Endothelial cell of umbilical vein (primary cell): ENCODE results near the gene DUS2. TPM values are rescaled to one million over a fixed set of nuclear protein-coding genes. Genes with fewer than 3 reads are reported as not detected.

Experiments used
- BruUV-seq: library from RNA; stranded (reverse); fragments of 400-500 nt; replicated peaks from 2 replicates; lab custom pipeline; 2021; lab: Mats Ljungman, UMichigan
- CTCF ChIA-PET: fragments of 300-600, 350-600 bp; sonication (Branson Sonifier 250); formaldehyde crosslinking; loops from one replicate; lab custom pipeline; 2021; ENCODE audit warnings: antibody characterized with exemption, inconsistent platforms; lab: Charles Lee
- POLR2A ChIA-PET: fragments of 300-600, 350-600 bp; sonication (Branson Sonifier 250); formaldehyde crosslinking; loops from one replicate; lab custom pipeline; 2021; ENCODE audit warnings: antibody characterized with exemption, inconsistent platforms; lab: Charles Lee
- DNase-seq: peaks from one replicate; pipeline ENCODE4 v3.0.0-alpha.2; 2011; ENCODE audit warnings: low read depth, low spot score
- FAIRE-seq: peaks from 2 replicates; lab custom pipeline; 2011; peaks lifted over from hg19 to GRCh38; lab: Jason Lieb, UNC
- H2AFZ ChIP-seq: 2 replicates; pipeline ENCODE4 v1.6.0; 2012; ENCODE audit warnings: low read depth, low read length, control low read depth, inconsistent platforms
- H3K27ac ChIP-seq: 2 replicates; pipeline ENCODE4 v1.5.1; 2011; ENCODE audit warnings: low read depth, mild to moderate bottlenecking, control low read depth, low read length, moderate library complexity; ENCODE audit not compliant: insufficient read depth
- H3K27me3 ChIP-seq, 2 experiments: 2 replicates each; pipeline versions ENCODE4 v1.6.0 to v1.6.1; 2011; ENCODE audit warnings: low read length in 2 of 2, mixed read lengths in 1 of 2; ENCODE audit not compliant: control insufficient read depth in 2 of 2, insufficient read depth in 2 of 2
- H3K36me3 ChIP-seq, 2 experiments: 2 replicates in 1 of 2; 3 replicates in 1 of 2; pipeline ENCODE4 v1.5.1; 2011; ENCODE audit warnings: low read length in 2 of 2, mild to moderate bottlenecking in 1 of 2, moderate library complexity in 1 of 2; ENCODE audit not compliant: control insufficient read depth in 2 of 2, insufficient read depth in 2 of 2; ENCODE audit errors: extremely low read depth in 1 of 2
- H3K4me1 ChIP-seq: 3 replicates; pipeline ENCODE4 v1.5.1; 2011; ENCODE audit warnings: mild to moderate bottlenecking, low read length; ENCODE audit not compliant: control insufficient read depth, insufficient read depth; ENCODE audit errors: extremely low read depth
- H3K4me2 ChIP-seq: 2 replicates; pipeline ENCODE4 v1.6.1; 2011; ENCODE audit warnings: low read length, control low read depth, mixed read lengths; ENCODE audit not compliant: insufficient read depth
- H3K4me3 ChIP-seq, 3 experiments: fragments of 200-600 bp in 1 of 3; sonication (generic), shearing (Covaris generic) in 1 of 3; replicated peaks in 1 of 3; 2 replicates each; pipeline ENCODE4 v1.5.1; 2011 to 2016; ENCODE audit warnings: control low read depth in 3 of 3, low read length in 3 of 3, mild to moderate bottlenecking in 2 of 3, inconsistent platforms in 1 of 3, low read depth in 1 of 3, moderate library complexity in 1 of 3; ENCODE audit not compliant: insufficient read depth in 1 of 3
- H3K79me2 ChIP-seq: 2 replicates; pipeline ENCODE4 v1.6.0; 2012; ENCODE audit warnings: low read length, inconsistent platforms; ENCODE audit not compliant: control insufficient read depth, insufficient read depth
- H3K9ac ChIP-seq: replicated peaks from 2 replicates; pipeline ENCODE3; 2011; ENCODE audit warnings: low read length, control low read depth; ENCODE audit not compliant: insufficient read depth; ENCODE audit errors: extremely low read depth
- H3K9me1 ChIP-seq: replicated peaks from 3 replicates; pipeline ENCODE4 v1.6.0; 2011; ENCODE audit warnings: mild to moderate bottlenecking, low read length; ENCODE audit not compliant: control insufficient read depth, insufficient read depth; ENCODE audit errors: extremely low read depth
- H3K9me3 ChIP-seq: replicated peaks from 2 replicates; pipeline ENCODE4 v1.5.1; 2012; ENCODE audit warnings: low read length, inconsistent platforms; ENCODE audit not compliant: control insufficient read depth, insufficient read depth
- H4K20me1 ChIP-seq: replicated peaks from 2 replicates; pipeline ENCODE3; 2011; ENCODE audit warnings: mild to moderate bottlenecking, low read length; ENCODE audit not compliant: control insufficient read depth, insufficient read depth; ENCODE audit errors: extremely low read depth
- EZH2 ChIP-seq: IDR thresholded peaks from 2 replicates; pipeline ENCODE4 v1.6.1; 2012; ENCODE audit warnings: borderline replicate concordance, low read depth, mild to moderate bottlenecking, moderate library complexity, low read length, inconsistent platforms; ENCODE audit not compliant: severe bottlenecking
- FOS ChIP-seq: IDR thresholded peaks from 2 replicates; pipeline ENCODE4 v1.6.1; 2011; ENCODE audit warnings: mild to moderate bottlenecking, low read length, moderate library complexity, borderline replicate concordance; ENCODE audit not compliant: insufficient read depth
- GATA2 ChIP-seq: IDR thresholded peaks from 2 replicates; pipeline ENCODE4 v1.7.0; 2011; ENCODE audit warnings: low read depth, mild to moderate bottlenecking, moderate library complexity, mixed read lengths, low read length; ENCODE audit not compliant: insufficient read length, insufficient read depth
- JUN ChIP-seq: IDR thresholded peaks from 2 replicates; pipeline ENCODE4 v1.6.1; 2011; ENCODE audit warnings: borderline replicate concordance, low read depth; ENCODE audit not compliant: insufficient read length, insufficient read depth
- MYC ChIP-seq: IDR thresholded peaks from one replicate; pipeline ENCODE4 v1.6.1; 2011; ENCODE audit warnings: mild to moderate bottlenecking, low read depth, low read length
- POLR2A ChIP-seq: IDR thresholded peaks from 2 replicates; pipeline ENCODE4 v1.6.1; 2012; ENCODE audit warnings: low read depth, mild to moderate bottlenecking, control low read depth, low read length
- POLR2AphosphoS5 ChIP-seq: IDR thresholded peaks from 2 replicates; pipeline ENCODE4 v1.6.1; 2012; ENCODE audit warnings: low read depth, mild to moderate bottlenecking, control low read depth, low read length, moderate library complexity; ENCODE audit not compliant: insufficient read depth
- dilution Hi-C: fragments of 300-500 bp; cut with MboI; formaldehyde crosslinking; loops from one replicate; pipeline ENCODE4 v1.15.0; 2019; ENCODE audit warnings: low sequenced_read_pairs; ENCODE audit not compliant: extremely low pct_ligation_motif_present
- intact Hi-C: fragments of 100-400 bp; cut with micrococcal nuclease; formaldehyde crosslinking; loops from one replicate; pipeline ENCODE4 v1.10.0; 2022
- polyA plus RNA-seq, 4 experiments: library from polyadenylated mRNA; depleted of rRNA in 3 of 4; stranded (reverse) in 3 of 4; unstranded in 1 of 4; fragments of >200 nt; gene quantifications; 2 replicates each; pipeline versions ENCODE4 v1.2.1 to v1.2.3, GENCODE V29; 2011 to 2012; ENCODE audit warnings: missing spikeins in 1 of 4
- total RNA-seq: library from RNA; stranded (reverse); gene quantifications from 2 replicates; pipeline ENCODE4 v1.2.3, GENCODE V29; 2021
- TF ChIP-seq, protein P1 (sequence below): IDR thresholded peaks from 2 replicates; pipeline ENCODE4 v1.6.1; 2011; ENCODE audit not compliant: insufficient read depth, insufficient read length
- TF ChIP-seq, protein P2 (sequence below), 2 donors: IDR thresholded peaks; 1 replicate in 1 of 2; 2 replicates in 1 of 2; pipeline ENCODE4 v1.5.1; 2011; ENCODE audit warnings: low read length in 2 of 2, mild to moderate bottlenecking in 2 of 2, moderate library complexity in 2 of 2, control low read depth in 1 of 2, inconsistent platforms in 1 of 2, low read depth in 1 of 2; ENCODE audit not compliant: insufficient read depth in 1 of 2; ENCODE audit errors: extremely low read depth in 1 of 2

Gene DUS2
- total and polyA plus RNA-seq, 2 donors (not counting 3 experiments of a cell fraction or from before 2014, with no cell fraction given): 16.4 to 21.7 TPM

DNA sequence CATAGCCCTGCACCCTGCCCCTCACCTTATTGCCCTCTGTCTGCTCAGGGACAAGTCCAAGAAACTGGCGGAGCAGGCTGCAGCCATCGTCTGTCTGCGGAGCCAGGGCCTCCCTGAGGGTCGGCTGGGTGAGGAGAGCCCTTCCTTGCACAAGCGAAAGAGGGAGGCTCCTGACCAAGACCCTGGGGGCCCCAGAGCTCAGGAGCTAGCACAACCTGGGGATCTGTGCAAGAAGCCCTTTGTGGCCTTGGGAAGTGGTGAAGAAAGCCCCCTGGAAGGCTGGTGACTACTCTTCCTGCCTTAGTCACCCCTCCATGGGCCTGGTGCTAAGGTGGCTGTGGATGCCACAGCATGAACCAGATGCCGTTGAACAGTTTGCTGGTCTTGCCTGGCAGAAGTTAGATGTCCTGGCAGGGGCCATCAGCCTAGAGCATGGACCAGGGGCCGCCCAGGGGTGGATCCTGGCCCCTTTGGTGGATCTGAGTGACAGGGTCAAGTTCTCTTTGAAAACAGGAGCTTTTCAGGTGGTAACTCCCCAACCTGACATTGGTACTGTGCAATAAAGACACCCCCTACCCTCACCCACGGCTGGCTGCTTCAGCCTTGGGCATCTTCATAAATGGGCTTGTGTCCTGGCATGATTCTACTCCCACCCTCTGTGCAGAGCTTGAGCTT, 55.8 kb downstream of the DUS2 start:
- H3K79me2 ChIP-seq: no peaks in the 10 kb centered on the region
- peaks cover 0 to 21% of the 10 kb centered on the region in 2 experiments for H3K36me3 ChIP-seq
- FAIRE-seq (no peak), DNase-seq (no peak)
- H3K9ac ChIP-seq: no peak overlapping the region
- TF ChIP-seq, protein P1, sequence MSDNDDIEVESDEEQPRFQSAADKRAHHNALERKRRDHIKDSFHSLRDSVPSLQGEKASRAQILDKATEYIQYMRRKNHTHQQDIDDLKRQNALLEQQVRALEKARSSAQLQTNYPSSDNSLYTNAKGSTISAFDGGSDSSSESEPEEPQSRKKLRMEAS: no peak
- TF ChIP-seq POLR2AphosphoS5 (no peak), JUN (no peak), EZH2 (no peak), GATA2 (no peak), POLR2A (no peak), MYC (no peak), FOS (no peak)
- TF ChIP-seq, protein P2, sequence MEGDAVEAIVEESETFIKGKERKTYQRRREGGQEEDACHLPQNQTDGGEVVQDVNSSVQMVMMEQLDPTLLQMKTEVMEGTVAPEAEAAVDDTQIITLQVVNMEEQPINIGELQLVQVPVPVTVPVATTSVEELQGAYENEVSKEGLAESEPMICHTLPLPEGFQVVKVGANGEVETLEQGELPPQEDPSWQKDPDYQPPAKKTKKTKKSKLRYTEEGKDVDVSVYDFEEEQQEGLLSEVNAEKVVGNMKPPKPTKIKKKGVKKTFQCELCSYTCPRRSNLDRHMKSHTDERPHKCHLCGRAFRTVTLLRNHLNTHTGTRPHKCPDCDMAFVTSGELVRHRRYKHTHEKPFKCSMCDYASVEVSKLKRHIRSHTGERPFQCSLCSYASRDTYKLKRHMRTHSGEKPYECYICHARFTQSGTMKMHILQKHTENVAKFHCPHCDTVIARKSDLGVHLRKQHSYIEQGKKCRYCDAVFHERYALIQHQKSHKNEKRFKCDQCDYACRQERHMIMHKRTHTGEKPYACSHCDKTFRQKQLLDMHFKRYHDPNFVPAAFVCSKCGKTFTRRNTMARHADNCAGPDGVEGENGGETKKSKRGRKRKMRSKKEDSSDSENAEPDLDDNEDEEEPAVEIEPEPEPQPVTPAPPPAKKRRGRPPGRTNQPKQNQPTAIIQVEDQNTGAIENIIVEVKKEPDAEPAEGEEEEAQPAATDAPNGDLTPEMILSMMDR (IDR thresholded peaks at IDR 0.05; ENCODE audit: extremely low read depth in 1 of 2, insufficient read depth in 1 of 2, low read depth in 1 of 2, low read length in 2 of 2): no peak
- BruUV-seq: no TSS peak
- H3K27ac ChIP-seq: no peak overlapping the region
- H3K27me3 ChIP-seq: no peaks in the 10 kb centered on the region
- intact Hi-C loops (no loop called here), dilution Hi-C loops (no loop called here)
- ChIA-PET CTCF (interaction anchor here (1.4 kb wide), 1 partner anchor 15 kb away, joined by 3 read pairs; no protein-coding TSS in a partner anchor), POLR2A (no interaction called here)
- no peak overlapping the region for H3K4me3 ChIP-seq
- H4K20me1 ChIP-seq: no peaks in the 10 kb centered on the region
- H3K9me1 ChIP-seq: no peaks in the 10 kb centered on the region
- peaks cover 17% of the 10 kb centered on the region for H3K4me1 ChIP-seq
- no peaks in the 10 kb centered on the region for H3K9me3 ChIP-seq
- H2AFZ ChIP-seq: no peak overlapping the region
- H3K4me2 ChIP-seq: no peak overlapping the region
